HL-60 (cell line): ENCODE results near the gene U2AF1L4.

Experiments used
- DNase-seq, 2 experiments: peaks; one replicate each; pipeline ENCODE4 v3.0.0-alpha.2; 2010 to 2020; ENCODE audit warnings: low read depth in 1 of 2, low spot score in 1 of 2
- H3K27ac ChIP-seq: fragments of 250-450 bp; sonication (Bioruptor Pico); replicated peaks from 2 replicates; pipeline ENCODE4 v1.5.1; 2020; ENCODE audit warnings: mild to moderate bottlenecking, moderate library complexity
- H3K27me3 ChIP-seq: fragments of 250-450 bp; sonication (Bioruptor Pico); 2 replicates; pipeline ENCODE4 v1.5.1; 2021; ENCODE audit warnings: mild to moderate bottlenecking, moderate library complexity; ENCODE audit not compliant: insufficient read depth, poor library complexity, severe bottlenecking
- H3K4me3 ChIP-seq: replicated peaks from 2 replicates; pipeline ENCODE4 v1.5.1; 2011; ENCODE audit warnings: mild to moderate bottlenecking, control low read depth, low read length; ENCODE audit not compliant: insufficient read depth
- CTCF ChIP-seq: IDR thresholded peaks from one replicate; pipeline ENCODE4 v1.5.1; 2011; ENCODE audit warnings: low read length, control low read depth, inconsistent platforms; ENCODE audit not compliant: insufficient read depth
- GABPA ChIP-seq: IDR thresholded peaks from 2 replicates; pipeline ENCODE4 v1.6.1; 2012; ENCODE audit warnings: low read depth
- POLR2AphosphoS5 ChIP-seq: IDR thresholded peaks from 2 replicates; pipeline ENCODE4 v1.6.1; 2012; ENCODE audit warnings: low read depth
- REST ChIP-seq: IDR thresholded peaks from 2 replicates; pipeline ENCODE4 v1.6.1; 2012; ENCODE audit warnings: low read depth; ENCODE audit not compliant: insufficient replicate concordance
- SPI1 ChIP-seq: IDR thresholded peaks from 2 replicates; pipeline ENCODE4 v1.6.1; 2012; ENCODE audit warnings: low read depth, mild to moderate bottlenecking, borderline replicate concordance

The U2AF1L4 gene

GRCh38 chr19:35693422-35693821 lies 51.8 kb downstream of the U2AF1L4 start:
- H3K4me3 ChIP-seq, result no peak overlapping the region
- no peak for TF ChIP-seq REST
- TF ChIP-seq CTCF, result no peak
- TF ChIP-seq SPI1, result no peak
- TF ChIP-seq POLR2AphosphoS5, result no peak
- TF ChIP-seq GABPA, result no peak
- DNase-seq, result no peak
- H3K27ac ChIP-seq, result no peak overlapping the region
- H3K27me3 ChIP-seq, result peaks cover 4% of the 10 kb centered on the region
